Common myeloid progenitor, CD34-positive (primary cell): ENCODE results near the gene BNIP5.
A peak's percentile ranks its signal among the peaks of the same experiment; 100 is the strongest.

ENCODE experiments used
- CTCF ChIA-PET: fragments of 350-600 bp; sonication (Branson Sonifier 250); formaldehyde crosslinking; loops from one replicate; lab custom pipeline; 2021; ENCODE audit warnings: antibody characterized with exemption; lab: Charles Lee
- POLR2A ChIA-PET: fragments of 350-600 bp; sonication (Branson Sonifier 250); formaldehyde crosslinking; loops from one replicate; lab custom pipeline; 2021; ENCODE audit warnings: antibody characterized with exemption; lab: Charles Lee
- DNase-seq, 3 donors: peaks; one replicate each; pipeline versions ENCODE4 v3.0.0 to v3.0.0-alpha.2; 2013
- H3K27ac ChIP-seq, 2 experiments: 1 replicate in 1 of 2; 2 replicates in 1 of 2; pipeline ENCODE4 v1.7.0; 2013; ENCODE audit warnings: inconsistent platforms in 2 of 2, low read length in 2 of 2, mild to moderate bottlenecking in 2 of 2, low read depth in 1 of 2, moderate library complexity in 1 of 2; ENCODE audit not compliant: severe bottlenecking in 2 of 2, insufficient read depth in 1 of 2, poor library complexity in 1 of 2
- H3K27me3 ChIP-seq, 5 experiments: replicated peaks in 2 of 5; 1 replicate in 3 of 5; 2 replicates in 2 of 5; pipeline versions ENCODE4 v1.6.1 to v1.7.0; 2013; ENCODE audit warnings: low read length in 4 of 5, mild to moderate bottlenecking in 2 of 5, moderate library complexity in 2 of 5, inconsistent platforms in 1 of 5; ENCODE audit not compliant: insufficient read depth in 5 of 5, control insufficient read depth in 4 of 5
- H3K36me3 ChIP-seq, 4 experiments: 1 replicate in 2 of 4; 2 replicates in 2 of 4; pipeline versions ENCODE4 v1.6.1 to v1.7.0; 2013; ENCODE audit warnings: low read length in 3 of 4, control low read depth in 1 of 4, mild to moderate bottlenecking in 1 of 4; ENCODE audit not compliant: control insufficient read depth in 4 of 4, insufficient read depth in 4 of 4
- H3K4me1 ChIP-seq, 4 experiments: 1 replicate in 3 of 4; 2 replicates in 1 of 4; pipeline versions ENCODE4 v1.6.1 to v1.7.1; 2013; ENCODE audit warnings: low read length in 3 of 4, mild to moderate bottlenecking in 3 of 4, control low read depth in 1 of 4, inconsistent platforms in 1 of 4, moderate library complexity in 1 of 4; ENCODE audit not compliant: control insufficient read depth in 4 of 4, insufficient read depth in 4 of 4; ENCODE audit errors: control extremely low read depth in 1 of 4
- H3K4me3 ChIP-seq, 7 experiments: 1 replicate in 4 of 7; 2 replicates in 3 of 7; pipeline versions ENCODE4 v1.5.1 to v1.7.0; 2013; ENCODE audit warnings: mild to moderate bottlenecking in 7 of 7, low read length in 6 of 7, moderate library complexity in 6 of 7, inconsistent platforms in 2 of 7, low read depth in 2 of 7, control low read depth in 1 of 7; ENCODE audit not compliant: insufficient read depth in 4 of 7, control insufficient read depth in 1 of 7; ENCODE audit errors: extremely low read depth in 1 of 7
- H3K9me3 ChIP-seq, 5 experiments: 1 replicate in 4 of 5; 2 replicates in 1 of 5; pipeline versions ENCODE4 v1.6.1 to v1.7.1; 2013; ENCODE audit warnings: low read length in 4 of 5, mild to moderate bottlenecking in 2 of 5, inconsistent platforms in 1 of 5, low read depth in 1 of 5, moderate library complexity in 1 of 5; ENCODE audit not compliant: control insufficient read depth in 4 of 5, insufficient read depth in 2 of 5; ENCODE audit errors: control extremely low read depth in 1 of 5
- WGBS: methylation state at CpG from one replicate; pipeline ENCODE4 v1.1.5; 2013; ENCODE audit not compliant: insufficient coverage; 5-methylcytosine and 5-hydroxymethylcytosine counted together

BNIP5 gene

GRCh38 chr6:36373368-36374019, 36.8 kb upstream of the BNIP5 start:
- Histone ChIP-seq H3K9me3 (no peaks in the 10 kb centered on the region), H3K4me1 (peaks cover 0 to 14% (median 0%) of the 10 kb centered on the region in 4 experiments), H3K27ac (no peak overlapping the region), H3K4me3 (no peak overlapping the region), H3K36me3 (no peaks in the 10 kb centered on the region), H3K27me3 (peaks cover 0 to 4% (median 0%) of the 10 kb centered on the region in 5 experiments)
- POLR2A ChIA-PET: no interaction called here
- CTCF ChIA-PET: interaction anchor here (1.3 kb wide), 1 partner anchor 11 kb away, joined by 4 read pairs; no protein-coding TSS in a partner anchor
- 81% methylated on average over 11 of the region's 15 CpGs for WGBS
- no peak for DNase-seq

- no peaks in the 10 kb centered on the region for H3K36me3 ChIP-seq
- H3K9me3 ChIP-seq: no peaks in the 10 kb centered on the region
- CTCF ChIA-PET: interaction anchor here (1.2 kb wide), 1 partner anchor 9 kb away, joined by 3 read pairs; no protein-coding TSS in a partner anchor
- no peak overlapping the region for H3K4me3 ChIP-seq
- 90% methylated on average over 6 of the region's 6 CpGs for WGBS
- no peak for DNase-seq
- H3K4me1 ChIP-seq: peaks cover 0 to 14% (median 0%) of the 10 kb centered on the region in 4 experiments
- H3K27me3 ChIP-seq: peaks cover 0 to 3% (median 0%) of the 10 kb centered on the region in 5 experiments
- POLR2A ChIA-PET: no interaction called here
- no peak overlapping the region for H3K27ac ChIP-seq
These were observed 35.4 kb upstream of the BNIP5 start for GRCh38 chr6:36372088-36372487.

- 96% methylated on average over 8 of the region's 9 CpGs for WGBS
These were observed 34.5 kb upstream of the BNIP5 start for GRCh38 chr6:36371211-36371610.

GRCh38 chr6:36370638-36371037, 34.0 kb upstream of the BNIP5 start:
- Histone ChIP-seq H3K4me1 (peaks cover 0 to 14% (median 0%) of the 10 kb centered on the region in 4 experiments), H3K27ac (no peak overlapping the region), H3K9me3 (no peaks in the 10 kb centered on the region), H3K4me3 (no peak overlapping the region), H3K27me3 (peaks cover 0 to 3% (median 0%) of the 10 kb centered on the region in 5 experiments), H3K36me3 (no peaks in the 10 kb centered on the region)
- 100% methylated on average over 1 of the region's 2 CpGs for WGBS
- ChIA-PET POLR2A (no interaction called here), CTCF (interaction anchor here (3.8 kb wide), 1 partner anchor 30 kb away, joined by 8 read pairs; no protein-coding TSS in a partner anchor)
- DNase-seq: no peak

More at GRCh38 chr6:36371211-36371610, 34.5 kb upstream of the BNIP5 start:
- Histone ChIP-seq H3K27ac (no peak overlapping the region), H3K4me1 (peaks cover 0 to 14% (median 0%) of the 10 kb centered on the region in 4 experiments), H3K9me3 (no peaks in the 10 kb centered on the region), H3K27me3 (peaks cover 0 to 3% (median 0%) of the 10 kb centered on the region in 5 experiments), H3K4me3 (no peak overlapping the region), H3K36me3 (no peaks in the 10 kb centered on the region)
- CTCF ChIA-PET: interaction anchor here (1.2 to 3.8 kb wide), 2 partner anchors 8 to 30 kb away, joined by 3 to 8 read pairs; no protein-coding TSS in a partner anchor
- POLR2A ChIA-PET: interaction anchor here (0.5 kb wide), 1 partner anchor 107 kb away, joined by 4 read pairs; no protein-coding TSS in a partner anchor
- no peak for DNase-seq

- CTCF ChIA-PET: interaction anchor here (0.9 to 3.8 kb wide), 3 partner anchors 10 to 64 kb away, joined by 3 to 8 read pairs (median 3); no protein-coding TSS in a partner anchor
These were observed 32.5 kb upstream of the BNIP5 start for GRCh38 chr6:36368921-36369865.

GRCh38 chr6:36368421-36368820, 31.7 kb upstream of the BNIP5 start:
- Histone ChIP-seq H3K4me3 (no peak overlapping the region), H3K4me1 (peaks cover 0 to 23% (median 4%) of the 10 kb centered on the region in 4 experiments), H3K9me3 (no peaks in the 10 kb centered on the region), H3K27ac (no peak overlapping the region), H3K27me3 (no peaks in the 10 kb centered on the region), H3K36me3 (no peaks in the 10 kb centered on the region)
- CTCF ChIA-PET: interaction anchor here (0.9 to 3.8 kb wide), 4 partner anchors 10 to 66 kb away, joined by 3 to 8 read pairs (median 5); no protein-coding TSS in a partner anchor
- POLR2A ChIA-PET: interaction anchor here (0.6 kb wide), 1 partner anchor 1146 kb away, joined by 3 read pairs; no protein-coding TSS in a partner anchor
- WGBS: 100% methylated on average over 1 of the region's 1 CpG
- no peak for DNase-seq

More at GRCh38 chr6:36368921-36369865, 32.5 kb upstream of the BNIP5 start:
- WGBS: 98% methylated on average over 12 of the region's 14 CpGs
- H3K9me3 ChIP-seq: no peaks in the 10 kb centered on the region
- peaks cover 0 to 2% (median 0%) of the 10 kb centered on the region in 5 experiments for H3K27me3 ChIP-seq
- H3K36me3 ChIP-seq: no peaks in the 10 kb centered on the region
- H3K4me1 ChIP-seq: peaks cover 0 to 23% (median 4%) of the 10 kb centered on the region in 4 experiments
- DNase-seq: peak in 2 of 3 donors; percentile 43 to 55
- no peak overlapping the region for H3K4me3 ChIP-seq
- H3K27ac ChIP-seq: no peak overlapping the region
- POLR2A ChIA-PET: no interaction called here
